Measurements from ENCODE around the gene BIRC5.
"Not testable (repeated sequence)": the region's sequence is repeated elsewhere in the genome, so short reads cannot be mapped to it uniquely, and the experiment has no call there.

BIRC5 gene

DNA sequence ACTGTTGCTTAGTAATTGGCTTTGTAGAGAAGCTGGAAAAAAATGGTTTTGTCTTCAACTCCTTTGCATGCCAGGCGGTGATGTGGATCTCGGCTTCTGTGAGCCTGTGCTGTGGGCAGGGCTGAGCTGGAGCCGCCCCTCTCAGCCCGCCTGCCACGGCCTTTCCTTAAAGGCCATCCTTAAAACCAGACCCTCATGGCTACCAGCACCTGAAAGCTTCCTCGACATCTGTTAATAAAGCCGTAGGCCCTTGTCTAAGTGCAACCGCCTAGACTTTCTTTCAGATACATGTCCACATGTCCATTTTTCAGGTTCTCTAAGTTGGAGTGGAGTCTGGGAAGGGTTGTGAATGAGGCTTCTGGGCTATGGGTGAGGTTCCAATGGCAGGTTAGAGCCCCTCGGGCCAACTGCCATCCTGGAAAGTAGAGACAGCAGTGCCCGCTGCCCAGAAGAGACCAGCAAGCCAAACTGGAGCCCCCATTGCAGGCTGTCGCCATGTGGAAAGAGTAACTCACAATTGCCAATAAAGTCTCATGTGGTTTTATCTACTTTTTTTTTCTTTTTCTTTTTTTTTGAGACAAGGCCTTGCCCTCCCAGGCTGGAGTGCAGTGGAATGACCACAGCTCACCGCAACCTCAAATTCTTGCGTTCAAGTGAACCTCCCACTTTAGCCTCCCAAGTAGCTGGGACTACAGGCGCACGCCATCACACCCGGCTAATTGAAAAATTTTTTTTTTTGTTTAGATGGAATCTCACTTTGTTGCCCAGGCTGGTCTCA, 11.2 kb downstream of the BIRC5 start:
- no peak for DNase-seq

DNA sequence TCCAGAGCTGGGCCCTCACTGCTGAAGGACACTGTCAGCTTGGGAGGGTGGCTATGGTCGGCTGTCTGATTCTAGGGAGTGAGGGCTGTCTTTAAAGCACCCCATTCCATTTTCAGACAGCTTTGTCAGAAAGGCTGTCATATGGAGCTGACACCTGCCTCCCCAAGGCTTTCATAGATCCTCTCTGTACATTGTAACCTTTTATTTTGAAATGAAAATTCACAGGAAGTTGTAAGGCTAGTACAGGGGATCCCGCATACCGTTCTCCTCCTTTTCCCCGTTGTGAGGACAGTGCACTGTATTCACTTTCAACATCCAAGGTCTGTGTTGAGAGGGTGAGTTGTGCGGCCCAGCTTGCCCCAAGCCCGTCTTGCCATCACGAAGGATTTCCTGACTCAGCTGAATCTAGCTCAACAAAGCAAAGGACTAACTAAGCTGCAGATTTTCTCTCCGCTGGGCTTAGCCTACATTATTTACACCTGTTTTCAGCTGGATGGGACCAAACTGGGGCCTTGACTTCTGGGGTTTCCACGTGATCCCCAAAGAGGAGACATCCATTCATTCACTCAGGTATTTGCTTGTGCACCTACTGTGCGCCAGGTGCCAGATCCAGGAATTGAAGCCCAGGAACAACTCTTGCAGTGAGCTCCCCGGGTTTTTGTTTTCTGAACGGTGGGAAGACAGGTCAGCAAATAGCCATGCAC, 12.2 kb downstream of the BIRC5 start:
- DNase-seq: no peak

- no peak for DNase-seq
Measured at GRCh38 chr17:78226759-78227454, 12.9 kb downstream of the BIRC5 start.

GRCh38 chr17:78227455-78227916, 13.4 kb downstream of the BIRC5 start:
- DNase-seq: peak; percentile 12

DNA sequence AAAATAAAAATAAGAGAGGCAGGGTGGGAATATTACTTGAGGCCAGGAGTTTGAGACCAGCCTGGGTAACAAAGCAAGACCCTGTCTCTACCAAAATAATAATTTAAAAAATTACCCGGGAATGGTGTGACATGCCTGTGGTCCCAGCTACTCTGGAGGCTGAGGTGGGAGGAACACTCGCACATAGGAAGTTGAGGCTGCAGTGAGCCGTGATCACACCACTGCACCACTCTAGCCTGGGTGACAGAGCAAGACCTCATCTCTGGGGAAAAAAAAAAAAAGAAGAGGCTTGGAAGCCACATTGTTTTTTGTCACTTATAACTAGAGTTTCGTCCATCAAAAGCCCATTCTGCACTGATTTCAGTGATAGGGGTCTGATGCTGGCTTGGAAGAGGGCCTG, 14.1 kb downstream of the BIRC5 start:
- no peak for DNase-seq

- DNase-seq: no peak
Measured at GRCh38 chr17:78230252-78230962, 16.4 kb downstream of the BIRC5 start.

DNA sequence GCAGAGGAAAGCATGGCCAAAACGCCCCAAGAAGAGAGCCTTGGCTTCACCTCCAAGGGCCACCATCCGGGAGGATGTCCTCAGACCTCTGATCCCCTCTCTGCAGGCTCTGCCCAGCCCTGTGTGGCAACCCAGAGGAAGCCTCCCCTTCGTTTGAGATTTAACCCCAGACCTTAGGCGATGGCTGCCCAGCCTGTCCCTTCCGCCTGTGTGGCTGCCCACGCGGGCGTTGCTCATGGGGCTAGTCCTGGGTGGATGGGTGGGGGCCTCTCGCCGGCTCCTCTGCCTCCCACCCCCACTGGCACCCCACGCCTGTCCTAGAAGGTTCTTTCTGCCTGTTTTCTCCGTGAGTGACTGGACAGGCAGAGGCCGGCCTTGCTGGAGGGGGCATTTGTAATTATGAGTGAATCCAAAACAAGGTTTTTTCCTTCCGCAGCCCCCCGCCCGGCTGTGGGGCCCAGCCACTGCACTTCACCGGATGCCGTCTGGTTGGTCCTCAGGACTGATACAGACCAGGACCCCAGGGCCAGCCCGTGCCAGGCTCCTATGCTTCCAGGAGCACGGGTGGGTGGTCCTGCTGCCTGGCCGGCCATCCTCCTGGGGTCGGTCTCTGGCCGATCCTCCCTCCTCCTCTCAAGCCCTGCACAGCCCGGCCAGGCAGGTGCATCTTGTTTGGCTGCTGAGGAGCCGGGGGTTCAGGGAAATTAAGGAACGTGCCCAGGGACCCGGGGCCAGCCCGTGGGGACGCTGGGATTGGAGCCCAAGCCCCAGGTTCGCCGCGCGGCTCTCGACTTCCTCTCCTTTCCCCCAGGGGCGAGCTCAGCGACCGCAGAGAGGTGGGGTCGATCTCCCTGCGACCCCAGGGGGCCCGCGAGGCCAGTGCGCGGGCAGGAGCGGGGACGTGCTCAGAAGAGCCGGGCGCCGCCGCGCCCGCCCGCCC, 17.2 kb downstream of the BIRC5 start, which contains the start of gene TMEM235:
Gene TMEM235, plus strand, starts transcription at position 636 of the 940 bp plus-strand sequence. CDS start 393 bp downstream, outside the sequence.
- DNase-seq: no peak

DNA sequence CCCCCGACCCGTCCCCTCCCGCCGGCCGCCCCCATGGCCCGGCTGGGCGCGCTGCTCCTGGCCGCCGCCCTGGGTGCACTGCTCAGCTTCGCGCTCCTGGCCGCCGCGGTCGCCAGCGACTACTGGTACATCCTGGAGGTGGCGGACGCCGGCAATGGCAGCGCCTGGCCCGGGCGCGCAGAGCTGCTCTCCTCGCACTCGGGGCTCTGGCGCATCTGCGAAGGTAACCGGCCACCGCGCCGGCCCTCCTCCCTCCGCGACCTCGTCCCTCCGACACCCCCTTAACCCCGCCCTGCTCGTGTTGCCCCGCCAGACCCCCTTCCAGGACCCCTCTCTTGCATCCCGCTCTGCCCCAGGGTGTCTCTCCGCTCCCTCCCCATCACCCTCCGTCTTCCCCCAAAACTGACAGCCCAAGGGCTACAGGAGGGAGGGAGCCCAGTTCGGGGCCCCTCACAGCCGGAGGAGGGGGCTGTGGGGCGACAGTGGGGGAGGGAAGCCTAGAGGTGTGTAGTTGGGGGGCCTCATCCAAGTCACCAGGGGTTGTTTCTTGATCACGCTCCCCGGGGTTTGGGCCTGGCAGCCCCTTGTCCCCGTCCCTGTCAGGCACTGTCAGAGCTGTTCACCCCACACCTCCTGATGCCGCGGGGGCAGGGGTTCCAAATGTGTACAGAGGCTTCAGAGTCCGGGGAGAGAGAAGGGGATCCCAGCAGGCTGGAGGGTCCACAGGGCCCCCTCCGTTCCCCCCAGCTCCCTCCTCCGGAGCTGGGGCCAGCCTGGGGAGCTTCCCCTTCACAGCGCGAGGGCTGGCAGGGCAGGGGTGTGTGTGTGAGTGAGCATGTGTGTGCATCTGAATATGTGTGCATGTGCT, 18.2 kb downstream of the BIRC5 start:
- DNase-seq: no peak

GRCh38 chr17:78232859-78233173, 18.8 kb downstream of the BIRC5 start:
- no peak for DNase-seq

DNA sequence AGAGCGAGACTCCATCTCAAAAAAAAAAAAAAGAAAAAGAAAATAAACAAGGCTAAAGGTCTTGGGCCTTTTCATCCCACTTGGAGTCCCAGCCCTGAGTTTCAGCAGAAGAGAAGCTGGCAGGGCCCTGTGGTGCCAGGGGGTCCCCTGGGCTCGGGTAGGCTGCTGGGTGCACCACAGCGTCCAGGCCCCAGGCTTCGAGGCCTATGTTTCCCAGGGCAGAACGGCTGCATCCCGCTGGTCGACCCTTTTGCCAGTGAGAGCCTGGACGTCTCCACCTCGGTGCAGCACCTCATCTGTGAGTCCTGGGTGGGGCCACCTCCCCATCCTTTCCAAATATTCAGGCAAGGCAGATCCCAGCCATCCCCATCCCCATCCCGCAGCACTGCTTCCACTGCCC, 19.6 kb downstream of the BIRC5 start:
- DNase-seq: no peak

DNA sequence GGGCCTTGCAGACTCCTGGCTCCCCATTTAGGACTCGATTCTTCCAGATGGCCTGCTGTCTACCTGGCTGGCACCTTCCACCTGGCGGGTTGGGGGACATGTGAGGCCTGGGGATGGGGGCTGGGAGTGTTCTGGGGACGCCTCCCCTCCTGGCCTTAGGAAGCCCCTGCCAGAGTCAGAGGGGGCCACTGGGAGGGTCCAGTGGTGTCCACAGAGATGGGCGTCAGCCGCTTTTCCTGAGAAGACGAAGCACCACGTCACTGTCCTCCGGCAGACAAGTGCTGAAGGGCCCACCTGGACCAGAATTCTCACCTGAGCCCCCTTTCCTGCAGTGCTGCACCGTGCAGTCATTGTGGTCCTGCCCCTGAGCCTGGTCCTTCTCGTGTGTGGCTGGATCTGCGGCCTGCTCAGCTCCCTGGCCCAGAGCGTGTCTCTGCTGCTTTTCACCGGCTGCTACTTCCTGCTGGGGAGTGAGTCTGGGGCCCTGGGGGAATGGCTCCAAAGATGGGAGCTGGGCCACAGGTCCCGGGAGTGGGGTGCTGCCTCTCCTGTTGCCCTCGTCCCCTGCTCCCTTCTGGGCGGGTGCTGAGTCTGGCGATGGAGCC, 20.3 kb downstream of the BIRC5 start:
- DNase-seq: no peak

- not testable (repeated sequence) for DNase-seq
Measured at GRCh38 chr17:78235022-78235421, 21.0 kb downstream of the BIRC5 start.

GRCh38 chr17:78235885-78236284, 21.8 kb downstream of the BIRC5 start:
- no peak for DNase-seq

DNA sequence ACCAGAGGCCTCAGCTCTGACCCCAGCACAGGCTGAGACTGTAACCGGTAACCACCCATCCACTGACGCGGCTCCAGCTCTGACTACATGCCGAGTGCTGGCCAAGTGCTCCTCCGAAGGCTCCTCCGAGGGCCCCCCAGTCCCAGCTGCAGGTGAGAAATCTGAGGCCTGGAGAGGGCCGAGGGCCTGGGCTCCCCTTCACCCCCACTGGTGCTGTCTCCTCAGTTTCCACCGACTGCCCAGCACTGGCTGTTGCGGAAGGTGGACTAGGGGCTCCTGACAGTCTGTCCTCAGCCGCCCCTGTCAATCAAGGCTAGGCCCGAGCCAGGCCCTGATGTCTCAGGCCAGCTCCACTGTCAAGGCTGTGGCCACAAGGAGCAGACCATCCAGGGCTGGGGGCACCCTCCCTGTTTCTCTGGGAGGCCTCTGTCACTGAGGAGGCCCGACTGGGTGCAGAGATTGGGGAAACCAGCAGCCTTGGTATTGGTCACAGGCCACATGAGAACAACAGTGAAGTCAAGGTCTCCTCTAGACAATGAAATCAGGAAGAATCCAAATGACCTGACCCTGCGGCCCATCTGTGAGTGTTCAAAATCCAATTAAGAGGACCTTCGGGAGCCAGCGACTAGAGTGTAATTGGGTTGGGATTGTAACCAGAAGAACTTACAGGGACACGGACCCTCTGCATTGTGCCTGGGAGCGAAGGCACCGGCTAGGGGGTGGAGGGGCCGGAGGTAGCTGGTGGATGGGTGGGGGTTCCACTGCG, 22.5 kb downstream of the BIRC5 start:
- DNase-seq: no peak

DNA sequence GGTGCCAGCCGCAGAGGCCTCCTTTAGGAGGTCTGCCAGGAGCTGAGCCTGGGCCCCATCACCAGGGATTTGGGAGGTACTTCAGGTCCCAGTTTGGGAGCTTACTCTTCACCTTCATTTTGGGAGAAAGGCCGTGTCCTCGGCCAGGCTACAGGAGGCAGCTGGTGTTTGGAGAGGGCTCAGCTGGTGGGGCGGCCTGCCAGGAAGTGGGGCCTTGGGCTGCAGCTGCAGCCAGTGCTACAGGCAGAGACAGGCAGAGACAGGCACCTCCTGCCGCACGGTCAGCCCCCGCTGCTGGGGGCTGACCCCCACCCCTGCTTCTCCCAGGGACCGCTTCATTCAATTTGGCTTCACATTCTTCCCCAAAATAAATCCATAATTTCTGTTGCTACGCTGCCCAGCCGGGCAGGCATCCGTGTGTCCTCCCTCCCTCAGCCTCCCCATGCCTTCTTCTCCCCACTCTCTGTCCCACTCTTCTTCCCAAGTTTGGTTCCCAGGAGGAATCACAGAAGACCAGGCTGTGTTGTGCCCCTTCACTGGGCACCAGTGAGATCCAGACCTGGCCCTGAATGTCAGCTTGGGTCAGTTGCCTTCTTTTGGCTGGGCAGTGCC, 23.5 kb downstream of the BIRC5 start:
- no peak for DNase-seq

- no peak for DNase-seq
Measured at GRCh38 chr17:78238823-78239488, 24.9 kb downstream of the BIRC5 start.

DNA sequence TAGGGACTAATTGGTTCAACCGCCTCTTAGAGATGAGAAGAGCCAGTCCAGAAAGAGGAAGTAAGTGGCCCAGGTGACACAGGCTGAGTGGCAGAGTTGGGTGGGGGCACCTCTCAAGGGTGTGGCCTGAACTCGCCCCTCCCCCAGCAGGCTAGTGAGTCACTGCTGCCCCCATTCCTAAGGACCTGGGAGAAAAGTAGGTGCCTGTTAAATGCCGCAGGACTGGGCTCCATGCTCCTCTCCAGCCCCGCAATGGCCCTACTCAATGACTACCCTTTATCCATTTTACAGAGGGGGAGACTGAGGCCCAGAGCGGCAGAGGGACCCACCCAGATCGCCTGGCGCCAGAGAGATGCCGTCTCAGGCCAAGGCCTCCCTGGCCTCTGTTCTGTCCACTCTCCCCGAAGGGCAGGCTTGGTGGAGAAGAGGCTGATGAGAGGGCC, 25.5 kb downstream of the BIRC5 start:
- DNase-seq: no peak

DNA sequence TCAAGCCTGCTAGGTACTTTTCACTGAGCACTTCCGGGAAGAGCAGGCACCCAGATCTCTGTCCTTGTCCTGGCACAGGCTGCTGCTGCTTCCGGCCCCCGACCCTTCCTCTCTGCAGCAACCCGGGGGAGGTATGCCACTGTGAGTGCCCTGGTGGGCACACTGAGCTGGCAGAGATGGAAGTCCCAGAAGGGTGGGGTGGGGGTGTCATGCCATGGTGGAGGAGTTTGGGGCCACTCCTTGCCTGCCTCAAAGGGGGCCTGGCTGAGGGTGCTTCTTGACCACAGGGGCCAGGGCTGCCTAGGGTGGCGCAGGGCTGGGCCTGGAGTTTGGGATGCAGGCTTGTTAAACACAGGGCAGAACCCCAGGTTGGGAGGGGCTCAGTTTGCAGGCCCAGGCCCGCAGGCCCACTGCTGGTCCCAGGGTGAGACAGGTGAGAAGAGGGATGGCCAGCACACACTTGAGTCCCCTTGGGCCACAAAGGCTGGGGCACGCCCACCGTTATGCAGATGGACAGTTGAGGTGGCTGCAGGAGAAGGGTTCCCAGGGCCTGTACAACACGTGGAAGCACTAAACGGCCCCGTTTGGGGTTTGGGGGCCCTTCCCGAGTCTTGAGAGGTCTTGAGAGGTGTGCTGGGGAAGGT, 26.1 kb downstream of the BIRC5 start:
- no peak for DNase-seq

All from fibroblast of skin of back (primary cell).